K562 (cell line): Measurements from ENCODE around the gene MAST4. TPM values are rescaled to one million over a fixed set of nuclear protein-coding genes. Genes with fewer than 3 reads are reported as not detected.
A peak's percentile ranks its signal among the peaks of the same experiment; 100 is the strongest.

Source experiments
- ATAC-seq: fragments of 200-7000 bp; cut with Tn5 transposase; 3 replicates; pipeline ENCODE4 v1.9.1; 2020; ENCODE audit warnings: moderate library complexity
- BruUV-seq: library from RNA; stranded (reverse); fragments of 400-500 nt; replicated peaks from 2 replicates; lab custom pipeline; 2021; lab: Mats Ljungman, UMichigan
- CTCF ChIA-PET: fragments of 300-600 bp; formaldehyde crosslinking; extraction: SDS; loops from one replicate; lab custom pipeline; 2021; ENCODE audit warnings: low intra/inter-chr PET ratio; lab: Yijun Ruan, JAX
- POLR2A ChIA-PET: fragments of 300-600, 350-650 bp; sonication (Branson Sonifier 250); formaldehyde crosslinking; extraction: SDS; loops from one replicate; lab custom pipeline; 2021; ENCODE audit warnings: antibody characterized with exemption, inconsistent platforms; lab: Yijun Ruan, JAX
- DNase-seq, 4 experiments: peaks; one replicate each; pipeline versions ENCODE4 v3.0.0 to v3.0.0-alpha.2; 2011 to 2018; ENCODE audit warnings: low spot score in 3 of 4, mixed read lengths in 3 of 4; ENCODE audit errors: extremely low read depth in 1 of 4
- FAIRE-seq: peaks from 2 replicates; lab custom pipeline; 2011; peaks lifted over from hg19 to GRCh38; lab: Jason Lieb, UNC
- H2AFZ ChIP-seq: 2 replicates; pipeline ENCODE4 v1.6.0; 2011; ENCODE audit warnings: low read depth, low read length, control low read depth, inconsistent platforms
- H3K27ac ChIP-seq: fragments of 200-600 bp; 3 replicates; pipeline ENCODE4 v1.8.0; 2011; ENCODE audit warnings: low read depth, mild to moderate bottlenecking, control low read depth, inconsistent platforms, low read length, moderate library complexity, mixed read lengths; ENCODE audit errors: extremely low read depth
- H3K27me3 ChIP-seq, 2 experiments: fragments of 300-600 bp in 1 of 2; 2 replicates in 1 of 2; 3 replicates in 1 of 2; pipeline versions ENCODE4 v1.6.0 to v1.8.0; 2011; ENCODE audit warnings: inconsistent platforms in 2 of 2, low read length in 2 of 2, mild to moderate bottlenecking in 1 of 2, mixed read lengths in 1 of 2, moderate library complexity in 1 of 2; ENCODE audit not compliant: control insufficient read depth in 2 of 2, insufficient read depth in 2 of 2
- H3K36me3 ChIP-seq: fragments of 300-600 bp; 3 replicates; pipeline ENCODE4 v1.8.0; 2011; ENCODE audit warnings: mild to moderate bottlenecking, low read length, inconsistent platforms; ENCODE audit not compliant: control insufficient read depth, insufficient read depth
- H3K4me1 ChIP-seq, 2 experiments: fragments of 200-600 bp in 1 of 2; replicated peaks in 1 of 2; 2 replicates in 1 of 2; 3 replicates in 1 of 2; pipeline versions ENCODE4 v1.5.1 to v1.8.0; 2011; ENCODE audit warnings: inconsistent platforms in 2 of 2, low read length in 2 of 2, mild to moderate bottlenecking in 1 of 2, mixed read lengths in 1 of 2, moderate library complexity in 1 of 2; ENCODE audit not compliant: control insufficient read depth in 2 of 2, insufficient read depth in 2 of 2
- H3K4me2 ChIP-seq: 2 replicates; pipeline ENCODE4 v1.6.1; 2011; ENCODE audit warnings: low read length, control low read depth, inconsistent platforms, mixed read lengths; ENCODE audit not compliant: insufficient read depth
- H3K4me3 ChIP-seq: fragments of 200-600 bp; sonication (generic), shearing (Covaris generic); 2 replicates; pipeline ENCODE4 v1.5.1; 2016; ENCODE audit warnings: control low read depth, inconsistent platforms
- H3K79me2 ChIP-seq: fragments of 200-600 bp; 3 replicates; pipeline ENCODE4 v1.8.0; 2011; ENCODE audit warnings: low read length, inconsistent platforms; ENCODE audit not compliant: control insufficient read depth, insufficient read depth
- H3K9ac ChIP-seq, 2 experiments: 2 replicates each; pipeline versions ENCODE4 v1.6.0 to v1.6.1; 2011; ENCODE audit warnings: low read depth in 2 of 2, low read length in 2 of 2, control low read depth in 1 of 2, inconsistent platforms in 1 of 2, mild to moderate bottlenecking in 1 of 2, mixed read lengths in 1 of 2; ENCODE audit not compliant: insufficient read depth in 1 of 2
- H3K9me1 ChIP-seq: one replicate; pipeline ENCODE4 v1.6.0; 2011; ENCODE audit warnings: inconsistent platforms, mild to moderate bottlenecking, low read length, moderate library complexity; ENCODE audit not compliant: control insufficient read depth, insufficient read depth
- H3K9me3 ChIP-seq: replicated peaks from 2 replicates; pipeline ENCODE4 v1.5.1; 2011; ENCODE audit warnings: low read depth, low read length, inconsistent platforms; ENCODE audit not compliant: control insufficient read depth, insufficient read depth
- H4K20me1 ChIP-seq: replicated peaks from 2 replicates; pipeline ENCODE4 v1.6.1; 2011; ENCODE audit warnings: low read length, inconsistent platforms, mixed read lengths; ENCODE audit not compliant: control insufficient read depth, insufficient read depth
- NFIC ChIP-seq: fragments of 450-650 bp; IDR thresholded peaks from 2 replicates; pipeline ENCODE4 v1.6.1; 2017; ENCODE audit warnings: mild to moderate bottlenecking, inconsistent platforms
- WGBS: fragments of 100-300 bp; shearing (Covaris generic); methylation state at CpG from one replicate; pipeline ENCODE4 v1.1.6; 2016; ENCODE audit warnings: low coverage, mixed read lengths; ENCODE audit not compliant: insufficient coverage; ENCODE audit errors: missing lambda C conversion rate; 5-methylcytosine and 5-hydroxymethylcytosine counted together
- in situ Hi-C: fragments of 300-500 bp; cut with MboI; formaldehyde crosslinking; loops from 4 replicates; pipeline ENCODE4 v1.15.0; 2018; ENCODE audit warnings: inconsistent platforms, mixed read lengths
- intact Hi-C: fragments of 100-400 bp; cut with micrococcal nuclease; formaldehyde crosslinking; loops from 2 replicates; pipeline ENCODE4 v1.14.2; 2022
- polyA plus RNA-seq, 8 experiments: library from polyadenylated mRNA; depleted of rRNA in 4 of 8; stranded (reverse) in 5 of 8; unstranded in 3 of 8; fragments of >200 nt; fragmentation: Nextera tagmentation in 2 of 8; fragmentation: Illumina TruSeq in 1 of 8; extraction: Ambion mirVana in 2 of 8; extraction: Trizol in 1 of 8; gene quantifications; 2 replicates each; pipeline versions ENCODE4 v1.2.1 to v1.2.3, GENCODE V29; 2011 to 2014; ENCODE audit warnings: inconsistent platforms in 1 of 8, missing spikeins in 1 of 8
- total RNA-seq, 7 experiments: library from RNA; depleted of rRNA in 6 of 7; stranded (reverse); fragments of >200 nt in 6 of 7; fragmentation: Illumina TruSeq in 2 of 7; extraction: Trizol in 2 of 7; gene quantifications; 2 replicates each; pipeline versions ENCODE4 v1.2.1 to v1.2.3, GENCODE V29; 2011 to 2021; ENCODE audit warnings: low replicate concordance in 1 of 7
- TF ChIP-seq, protein P1 (sequence below): fragments of 250-450 bp; sonication (Bioruptor Pico); IDR thresholded peaks from 2 replicates; pipeline ENCODE4 v1.8.0; 2022; ENCODE audit warnings: moderate library complexity, mild to moderate bottlenecking, inconsistent platforms
- TF ChIP-seq, protein P2 (sequence below): fragments of 450-650 bp; IDR thresholded peaks from 2 replicates; pipeline ENCODE4 v1.6.1; 2016

Gene MAST4
- total and polyA plus RNA-seq, 9 of the 15 experiments (the other 6 are each of a cell fraction or from before 2014, with no cell fraction given), result 0.88 to 10.1 (median 5.2) TPM

DNA sequence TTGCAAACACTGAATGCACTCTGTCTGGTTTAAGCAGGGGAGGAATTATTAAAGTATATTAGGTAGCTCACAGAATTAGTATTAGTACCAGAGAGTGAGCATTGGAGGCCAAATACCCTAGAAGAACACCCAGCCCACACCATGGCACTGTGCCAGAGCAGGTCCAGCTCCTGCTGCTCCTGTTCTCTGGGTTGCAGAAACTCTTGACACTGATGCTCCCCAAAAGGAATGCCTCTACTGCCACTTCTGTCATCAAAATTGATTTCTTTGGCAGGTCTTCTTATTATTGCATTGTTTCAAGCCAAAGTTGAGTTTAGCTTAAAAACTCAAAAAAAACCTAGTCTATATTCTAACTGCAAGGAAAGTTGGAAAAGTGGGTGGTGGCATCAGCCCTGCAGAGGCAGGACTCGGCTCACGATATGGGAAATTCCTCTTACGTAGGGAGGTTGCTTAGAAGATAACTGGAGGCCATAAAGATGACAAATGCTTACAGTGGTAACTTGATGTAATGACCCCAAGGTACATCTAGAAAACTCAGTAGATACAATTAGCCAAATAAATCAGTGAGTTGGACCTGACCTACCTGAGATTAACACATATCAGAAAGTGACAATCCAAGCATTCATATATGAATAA is 477.0 kb downstream of the MAST4 start:
- H3K4me2 ChIP-seq, result no peak overlapping the region
- no peaks in the 10 kb centered on the region for H3K36me3 ChIP-seq
- WGBS, result 84% methylated on average over 3 of the region's 3 CpGs
- H3K4me3 ChIP-seq, result no peak overlapping the region
- FAIRE-seq (no peak), DNase-seq (no peak), ATAC-seq (no peak)
- no peaks in the 10 kb centered on the region for H3K9me3 ChIP-seq
- no peaks in the 10 kb centered on the region for H3K79me2 ChIP-seq
- H3K4me1 ChIP-seq, result no peaks in the 10 kb centered on the region
- no peaks in the 10 kb centered on the region for H4K20me1 ChIP-seq
- no peaks in the 10 kb centered on the region for H3K27me3 ChIP-seq
- in situ Hi-C loops, result no loop called here
- H3K27ac ChIP-seq, result no peak overlapping the region
- CTCF ChIA-PET, result no interaction called here
- no TSS peak for BruUV-seq
- H2AFZ ChIP-seq, result no peak overlapping the region
- peak; percentile 59 for TF ChIP-seq NFIC
- TF ChIP-seq, protein P1, sequence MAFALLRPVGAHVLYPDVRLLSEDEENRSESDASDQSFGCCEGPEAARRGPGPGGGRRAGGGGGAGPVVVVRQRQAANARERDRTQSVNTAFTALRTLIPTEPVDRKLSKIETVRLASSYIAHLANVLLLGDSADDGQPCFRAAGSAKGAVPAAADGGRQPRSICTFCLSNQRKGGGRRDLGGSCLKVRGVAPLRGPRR (CRISPR knock-in tag), result no peak
- no peak overlapping the region for H3K9ac ChIP-seq
- POLR2A ChIA-PET, result no interaction called here
- intact Hi-C loops, result no loop called here
- H3K9me1 ChIP-seq, result no peaks in the 10 kb centered on the region

DNA sequence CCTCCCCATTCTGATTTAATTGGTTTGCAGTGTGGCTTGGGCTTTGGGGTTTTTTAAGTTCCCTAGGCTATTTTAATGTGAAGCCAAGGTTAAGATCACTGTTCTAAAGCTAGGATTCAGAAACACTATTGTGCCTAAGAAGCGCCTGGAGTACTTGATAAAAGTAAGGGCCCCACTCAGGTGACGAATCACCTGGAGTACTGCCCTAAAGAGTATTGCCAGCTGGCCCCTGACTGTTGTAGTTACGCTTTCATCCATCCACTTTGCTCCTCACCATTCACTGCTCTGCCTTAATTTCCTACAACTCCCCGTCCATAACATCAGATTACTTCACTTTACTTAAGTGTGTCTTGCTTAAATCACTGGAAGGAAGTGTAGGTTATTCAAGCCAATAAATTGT is 481.1 kb downstream of the MAST4 start:
- no peak overlapping the region for H3K4me2 ChIP-seq
- H3K36me3 ChIP-seq, result no peaks in the 10 kb centered on the region
- POLR2A ChIA-PET, result no interaction called here
- no peak overlapping the region for H3K4me3 ChIP-seq
- TF ChIP-seq, protein P2, sequence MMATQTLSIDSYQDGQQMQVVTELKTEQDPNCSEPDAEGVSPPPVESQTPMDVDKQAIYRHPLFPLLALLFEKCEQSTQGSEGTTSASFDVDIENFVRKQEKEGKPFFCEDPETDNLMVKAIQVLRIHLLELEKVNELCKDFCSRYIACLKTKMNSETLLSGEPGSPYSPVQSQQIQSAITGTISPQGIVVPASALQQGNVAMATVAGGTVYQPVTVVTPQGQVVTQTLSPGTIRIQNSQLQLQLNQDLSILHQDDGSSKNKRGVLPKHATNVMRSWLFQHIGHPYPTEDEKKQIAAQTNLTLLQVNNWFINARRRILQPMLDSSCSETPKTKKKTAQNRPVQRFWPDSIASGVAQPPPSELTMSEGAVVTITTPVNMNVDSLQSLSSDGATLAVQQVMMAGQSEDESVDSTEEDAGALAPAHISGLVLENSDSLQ, result no peak
- ATAC-seq (no peak), DNase-seq (no peak), FAIRE-seq (no peak)
- no TSS peak for BruUV-seq
- in situ Hi-C loops, result loop anchor here (5.0 kb wide), 1 partner anchor 50 kb away; no protein-coding TSS in a partner anchor
- CTCF ChIA-PET, result no interaction called here
- H3K9me1 ChIP-seq, result no peaks in the 10 kb centered on the region
- H3K4me1 ChIP-seq, result no peaks in the 10 kb centered on the region
- intact Hi-C loops, result no loop called here
- H2AFZ ChIP-seq, result no peak overlapping the region
- no peak overlapping the region for H3K9ac ChIP-seq
- H3K27ac ChIP-seq, result no peak overlapping the region
- H3K79me2 ChIP-seq, result no peaks in the 10 kb centered on the region
- WGBS, result 80% methylated on average over 4 of the region's 4 CpGs
- H3K9me3 ChIP-seq, result no peaks in the 10 kb centered on the region
- no peaks in the 10 kb centered on the region for H3K27me3 ChIP-seq
- no peaks in the 10 kb centered on the region for H4K20me1 ChIP-seq
